OCI-LY7 (cell line): ENCODE measurements around the gene BSPRY. TPM values are rescaled to one million over a fixed set of nuclear protein-coding genes. Genes with fewer than 3 reads are reported as not detected.
"Not testable (repeated sequence)": the region's sequence is repeated elsewhere in the genome, so short reads cannot be mapped to it uniquely, and the experiment has no call there.

ENCODE experiments used
- BruUV-seq: library from RNA; stranded (reverse); fragments of 400-500 nt; replicated peaks from 2 replicates; lab custom pipeline; 2021; lab: Mats Ljungman, UMichigan
- CTCF ChIA-PET: fragments of 300-600 bp; sonication (Branson Sonifier 250); formaldehyde crosslinking; loops from one replicate; lab custom pipeline; 2022; ENCODE audit warnings: antibody characterized with exemption; ENCODE audit not compliant: unreplicated experiment; lab: Charles Lee
- POLR2A ChIA-PET: fragments of 300-600 bp; sonication (Branson Sonifier 250); formaldehyde crosslinking; loops from one replicate; lab custom pipeline; 2022; ENCODE audit warnings: antibody characterized with exemption; lab: Charles Lee
- DNase-seq: peaks from one replicate; pipeline ENCODE4 v3.0.0-alpha.2; 2015; ENCODE audit warnings: low spot score
- H2AFZ ChIP-seq: fragments of 200-600 bp; sonication (generic), shearing (Covaris generic); 2 replicates; pipeline ENCODE4 v1.6.1; 2014; ENCODE audit warnings: mild to moderate bottlenecking, antibody characterized with exemption, low read length, moderate library complexity
- H3K27ac ChIP-seq: fragments of 200-600 bp; sonication (generic); 2 replicates; pipeline ENCODE4 v1.5.1; 2014; ENCODE audit warnings: mixed run types, low read depth, mild to moderate bottlenecking, moderate library complexity, low read length, inconsistent platforms; ENCODE audit not compliant: poor library complexity, severe bottlenecking
- H3K36me3 ChIP-seq: fragments of 200-600 bp; sonication (generic); 2 replicates; pipeline ENCODE4 v1.6.1; 2014; ENCODE audit warnings: mild to moderate bottlenecking, antibody characterized with exemption, low read length, moderate library complexity, mixed read lengths; ENCODE audit not compliant: insufficient read depth
- H3K4me1 ChIP-seq: fragments of 200-600 bp; sonication (generic); 2 replicates; pipeline ENCODE4 v1.5.1; 2014; ENCODE audit warnings: mild to moderate bottlenecking, low read length; ENCODE audit not compliant: insufficient read depth, poor library complexity, severe bottlenecking
- H3K4me2 ChIP-seq: fragments of 200-600 bp; sonication (generic); 2 replicates; pipeline ENCODE4 v1.6.1; 2014; ENCODE audit warnings: mild to moderate bottlenecking, low read length
- H3K4me3 ChIP-seq: fragments of 200-600 bp; sonication (generic); 2 replicates; pipeline ENCODE4 v1.5.1; 2014; ENCODE audit warnings: mild to moderate bottlenecking, low read depth, low read length; ENCODE audit not compliant: poor library complexity, severe bottlenecking
- H3K79me2 ChIP-seq: fragments of 200-600 bp; sonication (generic); 2 replicates; pipeline ENCODE4 v1.6.1; 2016; ENCODE audit warnings: low read depth, mild to moderate bottlenecking, low read length, moderate library complexity, mixed read lengths; ENCODE audit not compliant: insufficient read depth
- H3K9me2 ChIP-seq: fragments of 200-600 bp; sonication (generic); 2 replicates; pipeline ENCODE4 v1.6.1; 2016; ENCODE audit warnings: mild to moderate bottlenecking, low read length, mixed read lengths; ENCODE audit not compliant: insufficient read depth
- H3K9me3 ChIP-seq: fragments of 200-600 bp; sonication (generic); 2 replicates; pipeline ENCODE4 v1.6.1; 2014; ENCODE audit warnings: mild to moderate bottlenecking, mixed run types, low read length, mixed read lengths
- H4K20me1 ChIP-seq: fragments of 200-600 bp; sonication (generic); 2 replicates; pipeline ENCODE4 v1.6.1; 2014; ENCODE audit warnings: mild to moderate bottlenecking, antibody characterized with exemption, low read length, moderate library complexity, mixed read lengths; ENCODE audit not compliant: insufficient read depth
- CTCF ChIP-seq: fragments of 200-600 bp; sonication (generic); conservative IDR thresholded peaks from 2 replicates; pipeline ENCODE4 v1.5.1; 2014; ENCODE audit warnings: mild to moderate bottlenecking, antibody characterized with exemption, low read length, moderate library complexity, mixed read lengths
- EZH2phosphoT487 ChIP-seq: fragments of 200-600 bp; sonication (generic); IDR thresholded peaks from 2 replicates; pipeline ENCODE4 v1.6.1; 2018; ENCODE audit warnings: low read depth, borderline replicate concordance, mild to moderate bottlenecking, mixed run types, antibody characterized with exemption, low read length, moderate library complexity, mixed read lengths
- intact Hi-C: fragments of 100-400 bp; cut with micrococcal nuclease; formaldehyde crosslinking; loops from one replicate; pipeline ENCODE4 v1.10.0; 2022; ENCODE audit not compliant: unreplicated experiment
- total RNA-seq, 2 experiments: library from RNA; depleted of rRNA in 1 of 2; stranded (reverse); fragments of >200 nt in 1 of 2; shearing (Covaris generic) in 1 of 2; gene quantifications; 2 replicates each; pipeline ENCODE4 v1.2.3, GENCODE V29; 2014 to 2022

BSPRY gene
- total RNA-seq, 2 experiments from 2014 or later = 0.54 to 0.82 TPM

- Histone ChIP-seq H3K4me3 (peak within 1 kb of the TSS; percentile 92), H3K36me3 (peaks cover 5% of the 10 kb centered on the region; the same call in 1 of the 2 replicates), H3K9me3 (no peaks in the 10 kb centered on the region), H3K4me1 (peaks cover 12% of the 10 kb centered on the region), H3K9me2 (no peaks in the 10 kb centered on the region), H3K4me2 (peak within 1 kb of the TSS; percentile 75), H2AFZ (peak within 1 kb of the TSS; percentile 82), H3K79me2 (no peaks in the 10 kb centered on the region), H3K27ac (peak within 1 kb of the TSS; percentile 12), H4K20me1 (no peaks in the 10 kb centered on the region)
- ChIA-PET POLR2A (interaction anchor here (0.7 to 1.9 kb wide), 8 partner anchors 9 to 181 kb away, joined by 3 to 6 read pairs (median 4); partner anchors contain the start of genes C9orf43, CDC26, POLE3 and PRPF4), CTCF (interaction anchor here (0.6 to 1.8 kb wide), 7 partner anchors 16 to 181 kb away, joined by 3 to 6 read pairs (median 3); no protein-coding TSS in a partner anchor)
- DNase-seq = peak; percentile 99
- intact Hi-C loops = loop anchor here (1.0 to 5.0 kb wide), 5 partner anchors 59 to 257 kb away; partner anchors contain the start of genes CDC26, PRPF4 and WDR31
- no TSS peak for BruUV-seq
- peak; percentile 91 for TF ChIP-seq CTCF
- no peak for TF ChIP-seq EZH2phosphoT487
Measured at GRCh38 chr9:113401027-113401792, 51.9 kb downstream of the BSPRY start, which contains the start of gene ALAD. Gene ALAD, minus strand, starts transcription at chr9:113401284. Its CDS starts 7,725 bp downstream, at chr9:113393559.

GRCh38 chr9:113403646-113404045 lies 54.3 kb downstream of the BSPRY start:
- no peaks in the 10 kb centered on the region for H4K20me1 ChIP-seq
- H3K4me2 ChIP-seq = no peak overlapping the region
- H3K4me1 ChIP-seq = peaks cover 31% of the 10 kb centered on the region
- no peaks in the 10 kb centered on the region for H3K9me3 ChIP-seq
- H3K36me3 ChIP-seq = peaks cover 25% of the 10 kb centered on the region
- H2AFZ ChIP-seq = no peak overlapping the region
- no peaks in the 10 kb centered on the region for H3K9me2 ChIP-seq
- H3K4me3 ChIP-seq = no peak overlapping the region
- DNase-seq = no peak
- intact Hi-C loops = loop anchor here (5.0 kb wide), 1 partner anchor 61 kb away; the partner anchor contains the start of gene WDR31
- TF ChIP-seq CTCF (no peak), EZH2phosphoT487 (no peak)
- BruUV-seq = no TSS peak
- POLR2A ChIA-PET = interaction anchor here (1.1 to 1.5 kb wide), 4 partner anchors 15 to 134 kb away, joined by 3 read pairs; partner anchors contain the start of gene HDHD3
- CTCF ChIA-PET = no interaction called here
- H3K27ac ChIP-seq = no peak overlapping the region
- H3K79me2 ChIP-seq = peaks cover 16% of the 10 kb centered on the region; the same call in 1 of the 2 replicates

- H2AFZ ChIP-seq, H3K4me2 ChIP-seq, H3K27ac ChIP-seq, intact Hi-C loops, H3K4me3 ChIP-seq, DNase-seq, H3K9me2 ChIP-seq, CTCF ChIA-PET, H3K9me3 ChIP-seq, H4K20me1 ChIP-seq, BruUV-seq: not testable (repeated sequence)
- POLR2A ChIA-PET = interaction anchor here (0.7 to 1.1 kb wide), 3 partner anchors 51 to 114 kb away, joined by 3 to 4 read pairs (median 3); no protein-coding TSS in a partner anchor
- peaks cover 31% of the 10 kb centered on the region for H3K79me2 ChIP-seq
- H3K4me1 ChIP-seq = peaks cover 34% of the 10 kb centered on the region
- peaks cover 38% of the 10 kb centered on the region for H3K36me3 ChIP-seq
Measured at GRCh38 chr9:113406353-113406752, 57.0 kb downstream of the BSPRY start.
